HL-60 (cell line): ENCODE results near the gene DIP2B.

ENCODE experiments used
- GABPA ChIP-seq: IDR thresholded peaks from 2 replicates; pipeline ENCODE4 v1.6.1; 2012; ENCODE audit warnings: low read depth
- SPI1 ChIP-seq: IDR thresholded peaks from 2 replicates; pipeline ENCODE4 v1.6.1; 2012; ENCODE audit warnings: low read depth, mild to moderate bottlenecking, borderline replicate concordance
- TF ChIP-seq, protein P1 (sequence below): IDR thresholded peaks from one replicate; pipeline ENCODE4 v1.5.1; 2011; ENCODE audit warnings: low read length, control low read depth, inconsistent platforms; ENCODE audit not compliant: insufficient read depth
- TF ChIP-seq, protein P2 (sequence below): IDR thresholded peaks from 2 replicates; pipeline ENCODE4 v1.6.1; 2012; ENCODE audit warnings: low read depth; ENCODE audit not compliant: insufficient replicate concordance

DNA sequence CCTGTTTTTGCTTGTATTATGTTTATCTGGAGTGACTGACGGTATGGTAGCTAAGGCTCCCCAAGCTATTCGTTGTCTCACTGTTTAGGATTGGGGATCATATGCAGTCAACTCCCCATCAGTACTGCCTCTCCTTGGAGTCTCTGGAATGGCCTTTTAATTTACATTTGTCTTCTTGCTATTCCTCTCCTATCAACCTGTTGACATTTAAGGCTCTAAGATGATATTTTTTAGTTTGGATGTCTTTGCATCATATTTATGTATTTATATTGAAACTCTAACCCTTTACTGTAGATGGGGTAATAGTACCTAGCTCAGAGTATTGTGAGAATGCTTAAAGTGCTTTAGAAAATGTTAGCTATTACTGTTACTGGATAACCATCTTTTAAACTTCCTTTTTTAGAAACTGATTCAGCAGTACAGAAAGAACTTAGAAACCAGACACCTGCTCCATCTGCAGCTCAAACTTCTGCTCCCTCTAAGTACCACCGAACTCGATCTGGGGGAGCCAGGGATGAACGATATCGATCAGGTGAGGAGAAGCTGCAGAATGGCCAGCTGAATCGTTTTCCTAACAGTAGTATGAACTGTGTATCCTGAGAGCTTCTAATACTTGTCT lies 135.6 kb downstream of the DIP2B start:
- TF ChIP-seq, protein P1, sequence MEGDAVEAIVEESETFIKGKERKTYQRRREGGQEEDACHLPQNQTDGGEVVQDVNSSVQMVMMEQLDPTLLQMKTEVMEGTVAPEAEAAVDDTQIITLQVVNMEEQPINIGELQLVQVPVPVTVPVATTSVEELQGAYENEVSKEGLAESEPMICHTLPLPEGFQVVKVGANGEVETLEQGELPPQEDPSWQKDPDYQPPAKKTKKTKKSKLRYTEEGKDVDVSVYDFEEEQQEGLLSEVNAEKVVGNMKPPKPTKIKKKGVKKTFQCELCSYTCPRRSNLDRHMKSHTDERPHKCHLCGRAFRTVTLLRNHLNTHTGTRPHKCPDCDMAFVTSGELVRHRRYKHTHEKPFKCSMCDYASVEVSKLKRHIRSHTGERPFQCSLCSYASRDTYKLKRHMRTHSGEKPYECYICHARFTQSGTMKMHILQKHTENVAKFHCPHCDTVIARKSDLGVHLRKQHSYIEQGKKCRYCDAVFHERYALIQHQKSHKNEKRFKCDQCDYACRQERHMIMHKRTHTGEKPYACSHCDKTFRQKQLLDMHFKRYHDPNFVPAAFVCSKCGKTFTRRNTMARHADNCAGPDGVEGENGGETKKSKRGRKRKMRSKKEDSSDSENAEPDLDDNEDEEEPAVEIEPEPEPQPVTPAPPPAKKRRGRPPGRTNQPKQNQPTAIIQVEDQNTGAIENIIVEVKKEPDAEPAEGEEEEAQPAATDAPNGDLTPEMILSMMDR: no peak
- TF ChIP-seq SPI1: no peak
- TF ChIP-seq GABPA: no peak
- TF ChIP-seq, protein P2, sequence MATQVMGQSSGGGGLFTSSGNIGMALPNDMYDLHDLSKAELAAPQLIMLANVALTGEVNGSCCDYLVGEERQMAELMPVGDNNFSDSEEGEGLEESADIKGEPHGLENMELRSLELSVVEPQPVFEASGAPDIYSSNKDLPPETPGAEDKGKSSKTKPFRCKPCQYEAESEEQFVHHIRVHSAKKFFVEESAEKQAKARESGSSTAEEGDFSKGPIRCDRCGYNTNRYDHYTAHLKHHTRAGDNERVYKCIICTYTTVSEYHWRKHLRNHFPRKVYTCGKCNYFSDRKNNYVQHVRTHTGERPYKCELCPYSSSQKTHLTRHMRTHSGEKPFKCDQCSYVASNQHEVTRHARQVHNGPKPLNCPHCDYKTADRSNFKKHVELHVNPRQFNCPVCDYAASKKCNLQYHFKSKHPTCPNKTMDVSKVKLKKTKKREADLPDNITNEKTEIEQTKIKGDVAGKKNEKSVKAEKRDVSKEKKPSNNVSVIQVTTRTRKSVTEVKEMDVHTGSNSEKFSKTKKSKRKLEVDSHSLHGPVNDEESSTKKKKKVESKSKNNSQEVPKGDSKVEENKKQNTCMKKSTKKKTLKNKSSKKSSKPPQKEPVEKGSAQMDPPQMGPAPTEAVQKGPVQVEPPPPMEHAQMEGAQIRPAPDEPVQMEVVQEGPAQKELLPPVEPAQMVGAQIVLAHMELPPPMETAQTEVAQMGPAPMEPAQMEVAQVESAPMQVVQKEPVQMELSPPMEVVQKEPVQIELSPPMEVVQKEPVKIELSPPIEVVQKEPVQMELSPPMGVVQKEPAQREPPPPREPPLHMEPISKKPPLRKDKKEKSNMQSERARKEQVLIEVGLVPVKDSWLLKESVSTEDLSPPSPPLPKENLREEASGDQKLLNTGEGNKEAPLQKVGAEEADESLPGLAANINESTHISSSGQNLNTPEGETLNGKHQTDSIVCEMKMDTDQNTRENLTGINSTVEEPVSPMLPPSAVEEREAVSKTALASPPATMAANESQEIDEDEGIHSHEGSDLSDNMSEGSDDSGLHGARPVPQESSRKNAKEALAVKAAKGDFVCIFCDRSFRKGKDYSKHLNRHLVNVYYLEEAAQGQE: no peak
